Neutrophil (primary cell): ENCODE results near the gene CFAP126.

Experiments
- H3K27ac ChIP-seq: fragments of 200-600 bp; sonication (generic); 2 replicates; pipeline ENCODE4 v1.5.1; 2016; ENCODE audit warnings: mild to moderate bottlenecking, moderate library complexity
- H3K27me3 ChIP-seq: fragments of 200-600 bp; sonication (generic); 2 replicates; pipeline ENCODE4 v1.6.0; 2016; ENCODE audit warnings: mild to moderate bottlenecking
- H3K36me3 ChIP-seq: fragments of 200-600 bp; sonication (generic); 2 replicates; pipeline ENCODE4 v1.5.1; 2017
- H3K4me1 ChIP-seq, 2 experiments: fragments of 200-600 bp in 1 of 2; sonication (generic) in 1 of 2; 1 replicate in 1 of 2; 2 replicates in 1 of 2; pipeline versions ENCODE4 v1.5.1 to v1.6.1; 2013 to 2016; ENCODE audit warnings: low read depth in 1 of 2, low read length in 1 of 2, mild to moderate bottlenecking in 1 of 2, moderate library complexity in 1 of 2; ENCODE audit not compliant: control insufficient read depth in 1 of 2, insufficient read depth in 1 of 2
- H3K4me3 ChIP-seq, 2 experiments: fragments of 200-600 bp in 1 of 2; sonication (generic) in 1 of 2; 1 replicate in 1 of 2; 2 replicates in 1 of 2; pipeline ENCODE4 v1.5.1; 2013 to 2016; ENCODE audit warnings: low read depth in 1 of 2, low read length in 1 of 2, mild to moderate bottlenecking in 1 of 2, moderate library complexity in 1 of 2
- H3K9me3 ChIP-seq: fragments of 200-600 bp; sonication (generic); 2 replicates; pipeline ENCODE4 v1.5.1; 2016
- TF ChIP-seq, protein P1 (sequence below): fragments of 200-600 bp; sonication (generic); IDR thresholded peaks from 2 replicates; pipeline ENCODE4 v1.5.1; 2016; ENCODE audit warnings: antibody characterized with exemption

Gene CFAP126

DNA sequence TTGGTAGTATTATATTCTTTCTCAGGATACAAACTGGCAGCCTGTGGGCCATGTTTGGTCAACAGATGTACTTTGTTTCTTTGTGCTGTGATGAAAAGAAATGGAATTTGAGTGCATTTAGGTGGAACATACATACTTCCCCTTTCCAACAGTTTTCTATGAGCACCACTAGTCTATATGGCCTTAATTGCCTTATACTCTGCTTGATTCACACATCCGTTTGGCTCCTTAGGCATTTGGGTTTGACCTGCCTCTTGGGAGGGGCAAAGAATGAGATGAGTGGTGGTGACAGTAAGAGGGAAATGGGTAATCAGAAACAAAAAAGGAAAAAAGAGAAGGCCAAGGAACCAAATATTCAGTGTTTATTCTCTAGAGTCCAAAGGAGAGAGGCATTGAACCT, 17.0 kb downstream of the CFAP126 start:
- TF ChIP-seq, protein P1, sequence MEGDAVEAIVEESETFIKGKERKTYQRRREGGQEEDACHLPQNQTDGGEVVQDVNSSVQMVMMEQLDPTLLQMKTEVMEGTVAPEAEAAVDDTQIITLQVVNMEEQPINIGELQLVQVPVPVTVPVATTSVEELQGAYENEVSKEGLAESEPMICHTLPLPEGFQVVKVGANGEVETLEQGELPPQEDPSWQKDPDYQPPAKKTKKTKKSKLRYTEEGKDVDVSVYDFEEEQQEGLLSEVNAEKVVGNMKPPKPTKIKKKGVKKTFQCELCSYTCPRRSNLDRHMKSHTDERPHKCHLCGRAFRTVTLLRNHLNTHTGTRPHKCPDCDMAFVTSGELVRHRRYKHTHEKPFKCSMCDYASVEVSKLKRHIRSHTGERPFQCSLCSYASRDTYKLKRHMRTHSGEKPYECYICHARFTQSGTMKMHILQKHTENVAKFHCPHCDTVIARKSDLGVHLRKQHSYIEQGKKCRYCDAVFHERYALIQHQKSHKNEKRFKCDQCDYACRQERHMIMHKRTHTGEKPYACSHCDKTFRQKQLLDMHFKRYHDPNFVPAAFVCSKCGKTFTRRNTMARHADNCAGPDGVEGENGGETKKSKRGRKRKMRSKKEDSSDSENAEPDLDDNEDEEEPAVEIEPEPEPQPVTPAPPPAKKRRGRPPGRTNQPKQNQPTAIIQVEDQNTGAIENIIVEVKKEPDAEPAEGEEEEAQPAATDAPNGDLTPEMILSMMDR, result no peak
- no peak overlapping the region for H3K4me3 ChIP-seq
- peaks cover 19 to 20% of the 10 kb centered on the region in 2 experiments for H3K4me1 ChIP-seq
- H3K27ac ChIP-seq, result peak overlapping the region; percentile 72
- no peaks in the 10 kb centered on the region for H3K9me3 ChIP-seq
- H3K27me3 ChIP-seq, result no peaks in the 10 kb centered on the region
- H3K36me3 ChIP-seq, result peaks cover 8% of the 10 kb centered on the region

GRCh38 chr1:161342821-161343220, 24.9 kb downstream of the CFAP126 start:
- Histone ChIP-seq H3K27me3 (no peaks in the 10 kb centered on the region), H3K9me3 (no peaks in the 10 kb centered on the region), H3K27ac (no peak overlapping the region), H3K36me3 (peaks cover 48% of the 10 kb centered on the region), H3K4me1 (no peaks in the 10 kb centered on the region), H3K4me3 (no peak overlapping the region)
- TF ChIP-seq, protein P1, result no peak

DNA sequence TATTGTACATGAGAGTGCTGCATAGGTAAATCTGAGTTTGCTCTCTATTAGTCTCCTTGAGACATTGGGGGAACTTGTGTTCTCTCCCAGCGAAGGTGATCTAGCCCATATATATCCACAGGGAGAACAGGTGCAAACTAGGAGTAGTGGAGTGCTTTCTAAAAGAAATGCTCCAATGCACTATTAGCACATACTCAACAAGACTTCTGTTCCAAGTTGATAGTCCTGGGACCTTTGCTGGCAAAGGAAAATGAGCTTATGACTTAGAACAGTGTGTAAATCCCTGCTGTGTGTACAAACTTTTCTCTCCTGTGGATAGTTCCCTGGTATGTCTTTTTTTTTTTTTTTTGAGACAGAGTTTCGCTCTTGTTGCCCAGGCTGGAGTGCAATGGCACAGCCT, 25.5 kb downstream of the CFAP126 start:
- TF ChIP-seq, protein P1, result no peak
- Histone ChIP-seq H3K4me3 (no peak overlapping the region), H3K36me3 (peaks cover 43% of the 10 kb centered on the region)

GRCh38 chr1:161335796-161336195, 31.9 kb downstream of the CFAP126 start:
- H3K27me3 ChIP-seq, result no peaks in the 10 kb centered on the region
- peaks cover 66% of the 10 kb centered on the region for H3K36me3 ChIP-seq
- TF ChIP-seq, protein P1, result no peak
- H3K4me3 ChIP-seq, result no peak overlapping the region
- peaks cover 7 to 14% of the 10 kb centered on the region in 2 experiments for H3K4me1 ChIP-seq
- no peak overlapping the region for H3K27ac ChIP-seq
- H3K9me3 ChIP-seq, result no peaks in the 10 kb centered on the region

More for the DNA sequence above, 25.5 kb downstream of the CFAP126 start:
- no peak overlapping the region for H3K27ac ChIP-seq
- peaks cover 4 to 6% of the 10 kb centered on the region in 2 experiments for H3K4me1 ChIP-seq
- no peaks in the 10 kb centered on the region for H3K27me3 ChIP-seq
- no peaks in the 10 kb centered on the region for H3K9me3 ChIP-seq

DNA sequence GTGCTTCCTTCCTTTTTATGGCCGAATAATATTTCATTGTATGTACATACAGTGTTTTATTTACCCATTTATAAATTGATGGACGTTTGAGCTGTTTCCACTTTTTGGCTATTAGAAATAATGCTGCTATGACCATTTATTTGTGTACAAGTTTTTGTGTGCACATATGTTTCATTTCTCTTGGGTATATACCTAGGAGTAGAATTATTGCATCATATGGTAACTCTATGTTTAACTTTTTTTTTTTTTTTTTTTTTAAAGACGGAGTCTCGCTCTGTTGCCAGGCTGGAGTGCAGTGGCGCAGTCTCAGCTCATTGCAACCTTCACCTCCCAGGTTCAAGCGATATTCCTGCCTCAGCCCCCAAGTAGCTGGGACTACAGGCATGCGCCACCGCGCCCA, 34.5 kb downstream of the CFAP126 start:
- TF ChIP-seq, protein P1, result no peak
- H3K36me3 ChIP-seq, result peaks cover 78% of the 10 kb centered on the region
- H3K4me1 ChIP-seq, result peaks cover 7 to 14% of the 10 kb centered on the region in 2 experiments

GRCh38 chr1:161330346-161330745, 37.3 kb downstream of the CFAP126 start:
- H3K4me1 ChIP-seq, result no peaks in the 10 kb centered on the region
- H3K4me3 ChIP-seq, result no peak overlapping the region
- peaks cover 90% of the 10 kb centered on the region for H3K36me3 ChIP-seq
- no peaks in the 10 kb centered on the region for H3K9me3 ChIP-seq
- no peak overlapping the region for H3K27ac ChIP-seq
- TF ChIP-seq, protein P1, result no peak
- no peaks in the 10 kb centered on the region for H3K27me3 ChIP-seq

More for the DNA sequence above, 34.5 kb downstream of the CFAP126 start:
- Histone ChIP-seq H3K9me3 (no peaks in the 10 kb centered on the region), H3K27me3 (no peaks in the 10 kb centered on the region), H3K27ac (no peak overlapping the region), H3K4me3 (no peak overlapping the region)
